Endothelial cell of umbilical vein (primary cell): Measurements from ENCODE around the gene PRKG1. TPM values are rescaled to one million over a fixed set of nuclear protein-coding genes. Genes with fewer than 3 reads are reported as not detected.

Experiments
- BruUV-seq: library from RNA; stranded (reverse); fragments of 400-500 nt; replicated peaks from 2 replicates; lab custom pipeline; 2021; lab: Mats Ljungman, UMichigan
- CTCF ChIA-PET: fragments of 300-600, 350-600 bp; sonication (Branson Sonifier 250); formaldehyde crosslinking; loops from one replicate; lab custom pipeline; 2021; ENCODE audit warnings: antibody characterized with exemption, inconsistent platforms; lab: Charles Lee
- POLR2A ChIA-PET: fragments of 300-600, 350-600 bp; sonication (Branson Sonifier 250); formaldehyde crosslinking; loops from one replicate; lab custom pipeline; 2021; ENCODE audit warnings: antibody characterized with exemption, inconsistent platforms; lab: Charles Lee
- DNase-seq: peaks from one replicate; pipeline ENCODE4 v3.0.0-alpha.2; 2011; ENCODE audit warnings: low read depth, low spot score
- FAIRE-seq: peaks from 2 replicates; lab custom pipeline; 2011; peaks lifted over from hg19 to GRCh38; lab: Jason Lieb, UNC
- H2AFZ ChIP-seq: 2 replicates; pipeline ENCODE4 v1.6.0; 2012; ENCODE audit warnings: low read depth, low read length, control low read depth, inconsistent platforms
- H3K27ac ChIP-seq: 2 replicates; pipeline ENCODE4 v1.5.1; 2011; ENCODE audit warnings: low read depth, mild to moderate bottlenecking, control low read depth, low read length, moderate library complexity; ENCODE audit not compliant: insufficient read depth
- H3K27me3 ChIP-seq, 2 experiments: 2 replicates each; pipeline versions ENCODE4 v1.6.0 to v1.6.1; 2011; ENCODE audit warnings: low read length in 2 of 2, mixed read lengths in 1 of 2; ENCODE audit not compliant: control insufficient read depth in 2 of 2, insufficient read depth in 2 of 2
- H3K36me3 ChIP-seq, 2 experiments: 2 replicates in 1 of 2; 3 replicates in 1 of 2; pipeline ENCODE4 v1.5.1; 2011; ENCODE audit warnings: low read length in 2 of 2, mild to moderate bottlenecking in 1 of 2, moderate library complexity in 1 of 2; ENCODE audit not compliant: control insufficient read depth in 2 of 2, insufficient read depth in 2 of 2; ENCODE audit errors: extremely low read depth in 1 of 2
- H3K4me1 ChIP-seq: 3 replicates; pipeline ENCODE4 v1.5.1; 2011; ENCODE audit warnings: mild to moderate bottlenecking, low read length; ENCODE audit not compliant: control insufficient read depth, insufficient read depth; ENCODE audit errors: extremely low read depth
- H3K4me2 ChIP-seq: 2 replicates; pipeline ENCODE4 v1.6.1; 2011; ENCODE audit warnings: low read length, control low read depth, mixed read lengths; ENCODE audit not compliant: insufficient read depth
- H3K4me3 ChIP-seq, 3 experiments: fragments of 200-600 bp in 1 of 3; sonication (generic), shearing (Covaris generic) in 1 of 3; replicated peaks in 1 of 3; 2 replicates each; pipeline ENCODE4 v1.5.1; 2011 to 2016; ENCODE audit warnings: control low read depth in 3 of 3, low read length in 3 of 3, mild to moderate bottlenecking in 2 of 3, inconsistent platforms in 1 of 3, low read depth in 1 of 3, moderate library complexity in 1 of 3; ENCODE audit not compliant: insufficient read depth in 1 of 3
- H3K79me2 ChIP-seq: 2 replicates; pipeline ENCODE4 v1.6.0; 2012; ENCODE audit warnings: low read length, inconsistent platforms; ENCODE audit not compliant: control insufficient read depth, insufficient read depth
- H3K9ac ChIP-seq: replicated peaks from 2 replicates; pipeline ENCODE3; 2011; ENCODE audit warnings: low read length, control low read depth; ENCODE audit not compliant: insufficient read depth; ENCODE audit errors: extremely low read depth
- H3K9me1 ChIP-seq: replicated peaks from 3 replicates; pipeline ENCODE4 v1.6.0; 2011; ENCODE audit warnings: mild to moderate bottlenecking, low read length; ENCODE audit not compliant: control insufficient read depth, insufficient read depth; ENCODE audit errors: extremely low read depth
- H3K9me3 ChIP-seq: replicated peaks from 2 replicates; pipeline ENCODE4 v1.5.1; 2012; ENCODE audit warnings: low read length, inconsistent platforms; ENCODE audit not compliant: control insufficient read depth, insufficient read depth
- H4K20me1 ChIP-seq: replicated peaks from 2 replicates; pipeline ENCODE3; 2011; ENCODE audit warnings: mild to moderate bottlenecking, low read length; ENCODE audit not compliant: control insufficient read depth, insufficient read depth; ENCODE audit errors: extremely low read depth
- EZH2 ChIP-seq: IDR thresholded peaks from 2 replicates; pipeline ENCODE4 v1.6.1; 2012; ENCODE audit warnings: borderline replicate concordance, low read depth, mild to moderate bottlenecking, moderate library complexity, low read length, inconsistent platforms; ENCODE audit not compliant: severe bottlenecking
- FOS ChIP-seq: IDR thresholded peaks from 2 replicates; pipeline ENCODE4 v1.6.1; 2011; ENCODE audit warnings: mild to moderate bottlenecking, low read length, moderate library complexity, borderline replicate concordance; ENCODE audit not compliant: insufficient read depth
- GATA2 ChIP-seq: IDR thresholded peaks from 2 replicates; pipeline ENCODE4 v1.7.0; 2011; ENCODE audit warnings: low read depth, mild to moderate bottlenecking, moderate library complexity, mixed read lengths, low read length; ENCODE audit not compliant: insufficient read length, insufficient read depth
- JUN ChIP-seq: IDR thresholded peaks from 2 replicates; pipeline ENCODE4 v1.6.1; 2011; ENCODE audit warnings: borderline replicate concordance, low read depth; ENCODE audit not compliant: insufficient read length, insufficient read depth
- MAX ChIP-seq: IDR thresholded peaks from 2 replicates; pipeline ENCODE4 v1.6.1; 2011; ENCODE audit not compliant: insufficient read depth, insufficient read length
- MYC ChIP-seq: IDR thresholded peaks from one replicate; pipeline ENCODE4 v1.6.1; 2011; ENCODE audit warnings: mild to moderate bottlenecking, low read depth, low read length
- POLR2A ChIP-seq: IDR thresholded peaks from 2 replicates; pipeline ENCODE4 v1.6.1; 2012; ENCODE audit warnings: low read depth, mild to moderate bottlenecking, control low read depth, low read length
- dilution Hi-C: fragments of 300-500 bp; cut with MboI; formaldehyde crosslinking; loops from one replicate; pipeline ENCODE4 v1.15.0; 2019; ENCODE audit warnings: low sequenced_read_pairs; ENCODE audit not compliant: extremely low pct_ligation_motif_present
- intact Hi-C: fragments of 100-400 bp; cut with micrococcal nuclease; formaldehyde crosslinking; loops from one replicate; pipeline ENCODE4 v1.10.0; 2022
- polyA plus RNA-seq, 4 experiments: library from polyadenylated mRNA; depleted of rRNA in 3 of 4; stranded (reverse) in 3 of 4; unstranded in 1 of 4; fragments of >200 nt; gene quantifications; 2 replicates each; pipeline versions ENCODE4 v1.2.1 to v1.2.3, GENCODE V29; 2011 to 2012; ENCODE audit warnings: missing spikeins in 1 of 4
- total RNA-seq: library from RNA; stranded (reverse); gene quantifications from 2 replicates; pipeline ENCODE4 v1.2.3, GENCODE V29; 2021
- TF ChIP-seq, protein P1 (sequence below), 2 donors: IDR thresholded peaks; 1 replicate in 1 of 2; 2 replicates in 1 of 2; pipeline ENCODE4 v1.5.1; 2011; ENCODE audit warnings: low read length in 2 of 2, mild to moderate bottlenecking in 2 of 2, moderate library complexity in 2 of 2, control low read depth in 1 of 2, inconsistent platforms in 1 of 2, low read depth in 1 of 2; ENCODE audit not compliant: insufficient read depth in 1 of 2; ENCODE audit errors: extremely low read depth in 1 of 2

The PRKG1 gene
- total and polyA plus RNA-seq, 2 donors (not counting 3 experiments of a cell fraction or from before 2014, with no cell fraction given) = 0.01 to 0.18 TPM

- dilution Hi-C loops = no loop called here
- FAIRE-seq = no peak
Observed at GRCh38 chr10:51542853-51543252, 468.6 kb downstream of the PRKG1 start.

More at GRCh38 chr10:51542853-51543252, 468.6 kb downstream of the PRKG1 start:
- Histone ChIP-seq H3K9ac (no peak overlapping the region), H3K4me2 (no peak overlapping the region), H2AFZ (no peak overlapping the region), H3K9me3 (no peaks in the 10 kb centered on the region), H3K79me2 (no peaks in the 10 kb centered on the region), H3K9me1 (no peaks in the 10 kb centered on the region), H4K20me1 (no peaks in the 10 kb centered on the region), H3K4me3 (no peak overlapping the region), H3K36me3 (no peaks in the 10 kb centered on the region), H3K27me3 (no peaks in the 10 kb centered on the region), H3K4me1 (no peaks in the 10 kb centered on the region), H3K27ac (no peak overlapping the region)
- POLR2A ChIA-PET = no interaction called here
- intact Hi-C loops = no loop called here
- CTCF ChIA-PET = no interaction called here
- BruUV-seq = no TSS peak
- TF ChIP-seq EZH2 (no peak), GATA2 (no peak), MAX (no peak), MYC (no peak), POLR2A (no peak), FOS (no peak), JUN (no peak)
- TF ChIP-seq, protein P1, sequence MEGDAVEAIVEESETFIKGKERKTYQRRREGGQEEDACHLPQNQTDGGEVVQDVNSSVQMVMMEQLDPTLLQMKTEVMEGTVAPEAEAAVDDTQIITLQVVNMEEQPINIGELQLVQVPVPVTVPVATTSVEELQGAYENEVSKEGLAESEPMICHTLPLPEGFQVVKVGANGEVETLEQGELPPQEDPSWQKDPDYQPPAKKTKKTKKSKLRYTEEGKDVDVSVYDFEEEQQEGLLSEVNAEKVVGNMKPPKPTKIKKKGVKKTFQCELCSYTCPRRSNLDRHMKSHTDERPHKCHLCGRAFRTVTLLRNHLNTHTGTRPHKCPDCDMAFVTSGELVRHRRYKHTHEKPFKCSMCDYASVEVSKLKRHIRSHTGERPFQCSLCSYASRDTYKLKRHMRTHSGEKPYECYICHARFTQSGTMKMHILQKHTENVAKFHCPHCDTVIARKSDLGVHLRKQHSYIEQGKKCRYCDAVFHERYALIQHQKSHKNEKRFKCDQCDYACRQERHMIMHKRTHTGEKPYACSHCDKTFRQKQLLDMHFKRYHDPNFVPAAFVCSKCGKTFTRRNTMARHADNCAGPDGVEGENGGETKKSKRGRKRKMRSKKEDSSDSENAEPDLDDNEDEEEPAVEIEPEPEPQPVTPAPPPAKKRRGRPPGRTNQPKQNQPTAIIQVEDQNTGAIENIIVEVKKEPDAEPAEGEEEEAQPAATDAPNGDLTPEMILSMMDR (IDR thresholded peaks at IDR 0.05; ENCODE audit: extremely low read depth in 1 of 2, insufficient read depth in 1 of 2, low read depth in 1 of 2, low read length in 2 of 2) = no peak
- DNase-seq = no peak
